Fibroblast of mammary gland (primary cell): ENCODE data around the gene MTUS2.

Source experiments
- DNase-seq: peaks from one replicate; pipeline ENCODE4 v3.0.0-alpha.2; 2010; ENCODE audit warnings: low read depth
- H3K4me3 ChIP-seq: 2 replicates; pipeline ENCODE4 v1.5.1; 2011; ENCODE audit warnings: low read depth, mild to moderate bottlenecking, low read length, moderate library complexity; ENCODE audit not compliant: control insufficient read depth
- CTCF ChIP-seq: conservative IDR thresholded peaks from 2 replicates; pipeline ENCODE4 v1.5.1; 2011; ENCODE audit warnings: low read depth, low read length, inconsistent platforms; ENCODE audit not compliant: control insufficient read depth, insufficient read depth

MTUS2 gene

GRCh38 chr13:28964052-28964451 is 143.9 kb downstream of the MTUS2 start:
- no peak for DNase-seq
- TF ChIP-seq CTCF, result no peak
- H3K4me3 ChIP-seq, result no peak overlapping the region

- no peak for TF ChIP-seq CTCF
- no peak for DNase-seq
- H3K4me3 ChIP-seq, result no peak overlapping the region
Observed at GRCh38 chr13:28964803-28965202, 144.7 kb downstream of the MTUS2 start.

- H3K4me3 ChIP-seq, result no peak overlapping the region
- no peak for DNase-seq
- TF ChIP-seq CTCF, result no peak
Observed at GRCh38 chr13:28967029-28967915, 147.1 kb downstream of the MTUS2 start.

GRCh38 chr13:28976195-28976594 is 156.1 kb downstream of the MTUS2 start:
- no peak for TF ChIP-seq CTCF
- no peak for DNase-seq

GRCh38 chr13:28976636-28977035 is 156.5 kb downstream of the MTUS2 start:
- H3K4me3 ChIP-seq, result no peak overlapping the region
- no peak for DNase-seq
- TF ChIP-seq CTCF, result no peak

More at GRCh38 chr13:28976195-28976594, 156.1 kb downstream of the MTUS2 start:
- H3K4me3 ChIP-seq, result no peak overlapping the region

- TF ChIP-seq CTCF, result no peak
- H3K4me3 ChIP-seq, result no peak overlapping the region
- no peak for DNase-seq
Observed at GRCh38 chr13:28978574-28978973, 158.4 kb downstream of the MTUS2 start.
